Measurements from ENCODE around the gene FBP1. TPM values are rescaled to one million over a fixed set of nuclear protein-coding genes. Genes with fewer than 3 reads are reported as not detected.

The FBP1 gene
- total RNA-seq, 1 experiment from 2014 or later = 1.9 TPM

DNA sequence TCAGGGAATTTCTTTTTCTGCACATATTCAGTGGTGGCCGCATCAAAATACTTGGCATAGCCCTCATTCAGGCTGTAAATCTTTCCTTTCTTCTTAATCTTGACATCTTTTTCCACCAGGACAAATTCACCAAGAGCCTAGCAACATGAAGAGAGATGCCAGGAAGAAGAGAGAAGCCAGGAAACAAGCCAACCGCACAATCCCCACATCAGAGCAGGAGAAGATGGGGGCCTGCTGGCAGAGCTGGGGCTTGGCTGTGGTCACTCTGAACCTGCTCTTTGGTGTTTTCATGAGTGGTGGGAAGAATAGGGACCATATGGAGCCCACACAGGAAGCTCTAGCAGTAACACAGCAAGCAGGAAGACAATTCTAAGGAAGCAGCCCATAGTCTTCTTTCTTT lies 72.0 kb downstream of the FBP1 start:
- H3K56ac ChIP-seq (ENCODE audit: insufficient read length, low read depth, low read length) = no peak overlapping the region
- H4K5ac ChIP-seq (ENCODE audit: insufficient read length, low read depth, low read length) = no peak overlapping the region
- H2AFZ ChIP-seq (ENCODE audit: low read length) = no peak overlapping the region
- Mint-ChIP-seq H3K27me3 (ENCODE audit: low read depth) (peaks cover 10% of the 10 kb centered on the region), H3K9me3 (no peaks in the 10 kb centered on the region; a peak in 2 of 5 replicates), H3K4me3 (no peak overlapping the region), H3K4me1 (peaks cover 15% of the 10 kb centered on the region in 2 experiments), H3K27ac (no peak overlapping the region), H3K36me3 (ENCODE audit: insufficient read depth in 1 of 3, low read depth in 3 of 3) (peaks cover 13 to 18% (median 16%) of the 10 kb centered on the region in 3 experiments)
- no peak overlapping the region for H3K14ac ChIP-seq (ENCODE audit: insufficient read depth, low read length)
- H3K9me3 ChIP-seq (ENCODE audit: control insufficient read depth, low read depth, low read length) = no peaks in the 10 kb centered on the region
- H3K27me3 ChIP-seq (ENCODE audit: insufficient read depth, low read length) = no peaks in the 10 kb centered on the region
- H3T11ph ChIP-seq (ENCODE audit: low read length) = no peak overlapping the region
- H4K91ac ChIP-seq (ENCODE audit: insufficient read length, low read depth, low read length) = no peak overlapping the region
- no peak overlapping the region for H2BK5ac ChIP-seq (ENCODE audit: insufficient read length, low read length)
- no peak overlapping the region for H2BK15ac ChIP-seq (ENCODE audit: low read depth, low read length)
- no peaks in the 10 kb centered on the region for H3K23me2 ChIP-seq (ENCODE audit: insufficient read length, low read depth, low read length, poor library complexity, severe bottlenecking)
- DNase-seq = no peak
- H3K9ac ChIP-seq (ENCODE audit: extremely low read depth, insufficient read length, low read length) = no peak overlapping the region
- H4K20me1 ChIP-seq (ENCODE audit: control insufficient read depth, insufficient read depth, insufficient read length) = no peaks in the 10 kb centered on the region
- no peak overlapping the region for H3K18ac ChIP-seq (ENCODE audit: insufficient read length, low read depth, low read length)
- WGBS (ENCODE audit: extremely low coverage, insufficient read length, low lambda C conversion rate) = no CpG with 5 or more reads among the region's 2 CpGs
- H3K23ac ChIP-seq (ENCODE audit: insufficient read length, low read depth, low read length) = no peak overlapping the region
- TF ChIP-seq, protein P1, sequence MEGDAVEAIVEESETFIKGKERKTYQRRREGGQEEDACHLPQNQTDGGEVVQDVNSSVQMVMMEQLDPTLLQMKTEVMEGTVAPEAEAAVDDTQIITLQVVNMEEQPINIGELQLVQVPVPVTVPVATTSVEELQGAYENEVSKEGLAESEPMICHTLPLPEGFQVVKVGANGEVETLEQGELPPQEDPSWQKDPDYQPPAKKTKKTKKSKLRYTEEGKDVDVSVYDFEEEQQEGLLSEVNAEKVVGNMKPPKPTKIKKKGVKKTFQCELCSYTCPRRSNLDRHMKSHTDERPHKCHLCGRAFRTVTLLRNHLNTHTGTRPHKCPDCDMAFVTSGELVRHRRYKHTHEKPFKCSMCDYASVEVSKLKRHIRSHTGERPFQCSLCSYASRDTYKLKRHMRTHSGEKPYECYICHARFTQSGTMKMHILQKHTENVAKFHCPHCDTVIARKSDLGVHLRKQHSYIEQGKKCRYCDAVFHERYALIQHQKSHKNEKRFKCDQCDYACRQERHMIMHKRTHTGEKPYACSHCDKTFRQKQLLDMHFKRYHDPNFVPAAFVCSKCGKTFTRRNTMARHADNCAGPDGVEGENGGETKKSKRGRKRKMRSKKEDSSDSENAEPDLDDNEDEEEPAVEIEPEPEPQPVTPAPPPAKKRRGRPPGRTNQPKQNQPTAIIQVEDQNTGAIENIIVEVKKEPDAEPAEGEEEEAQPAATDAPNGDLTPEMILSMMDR (conservative IDR thresholded peaks at IDR 0.05) = no peak
- H3K79me1 ChIP-seq (ENCODE audit: insufficient read depth, low read depth, low read length, poor library complexity, severe bottlenecking) = no peaks in the 10 kb centered on the region
- no peak overlapping the region for H3K27ac ChIP-seq (ENCODE audit: insufficient read length, low read depth, low read length)
- no peak overlapping the region for H2AK5ac ChIP-seq (ENCODE audit: insufficient read length, low read length)
- no peak overlapping the region for H3K4ac ChIP-seq (ENCODE audit: low read depth, low read length)
- H3K4me1 ChIP-seq (ENCODE audit: insufficient read depth, low read length) = no peaks in the 10 kb centered on the region; the same call in 1 of the 2 replicates
- H3K79me2 ChIP-seq (ENCODE audit: insufficient read depth, low read length) = no peaks in the 10 kb centered on the region
- no peak overlapping the region for H4K8ac ChIP-seq (replicated peaks; ENCODE audit: insufficient read length, low read depth, low read length)
- no peak overlapping the region for H2BK12ac ChIP-seq (ENCODE audit: insufficient read length, low read depth, low read length)
- no peak overlapping the region for H2BK120ac ChIP-seq (ENCODE audit: low read depth, low read length, poor library complexity, severe bottlenecking)
- H3K4me2 ChIP-seq (ENCODE audit: insufficient read depth, insufficient read length, low read length) = no peak overlapping the region
- no peak overlapping the region for H2BK20ac ChIP-seq (ENCODE audit: low read depth, low read length, poor library complexity, severe bottlenecking)

Measured in H9 (cell line).